ENCODE measurements around the gene NKD2. TPM values are rescaled to one million over a fixed set of nuclear protein-coding genes. Genes with fewer than 3 reads are reported as not detected.
"Not testable (repeated sequence)": the region's sequence is repeated elsewhere in the genome, so short reads cannot be mapped to it uniquely, and the experiment has no call there.

Gene NKD2
- total RNA-seq, 2 donors from 2014 or later, result 1.4 to 1.5 TPM

DNA sequence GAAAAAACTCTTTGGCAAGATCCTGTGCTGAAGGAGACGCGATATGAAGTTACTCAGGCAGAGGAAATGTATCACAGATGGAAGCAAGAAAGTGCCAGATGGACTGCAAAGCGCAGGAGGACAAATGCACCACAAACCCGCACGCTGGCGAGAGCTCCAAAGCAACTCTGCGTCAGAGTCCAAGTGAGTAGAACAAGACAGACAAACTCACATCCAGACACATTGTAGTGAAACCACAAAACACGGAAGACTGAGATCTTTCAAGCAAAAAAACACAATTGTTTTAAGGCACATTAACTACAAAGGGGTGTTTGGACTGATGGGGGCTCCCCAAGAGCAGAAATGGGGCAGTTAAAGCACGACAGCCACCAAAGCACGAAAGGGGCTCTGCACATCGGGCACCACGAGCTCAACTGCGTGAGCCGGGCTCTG, 39.2 kb upstream of the NKD2 start:
- DNase-seq (ENCODE audit: low spot score) (no peak), ATAC-seq (ENCODE audit: insufficient number of reproducible peaks, low FRiP score, low read depth) (no peak)
- H3K4me3 ChIP-seq, result no peak overlapping the region
- H3K36me3 ChIP-seq, result no peaks in the 10 kb centered on the region
- H3K9me3 ChIP-seq, result no peaks in the 10 kb centered on the region
- H3K27me3 ChIP-seq (replicated peaks; ENCODE audit: insufficient read depth), result no peaks in the 10 kb centered on the region
- H3K27ac ChIP-seq, result no peak overlapping the region
- no peaks in the 10 kb centered on the region for H3K4me1 ChIP-seq (ENCODE audit: control insufficient read depth in 1 of 2, low read depth in 2 of 2)
- TF ChIP-seq, protein P1, sequence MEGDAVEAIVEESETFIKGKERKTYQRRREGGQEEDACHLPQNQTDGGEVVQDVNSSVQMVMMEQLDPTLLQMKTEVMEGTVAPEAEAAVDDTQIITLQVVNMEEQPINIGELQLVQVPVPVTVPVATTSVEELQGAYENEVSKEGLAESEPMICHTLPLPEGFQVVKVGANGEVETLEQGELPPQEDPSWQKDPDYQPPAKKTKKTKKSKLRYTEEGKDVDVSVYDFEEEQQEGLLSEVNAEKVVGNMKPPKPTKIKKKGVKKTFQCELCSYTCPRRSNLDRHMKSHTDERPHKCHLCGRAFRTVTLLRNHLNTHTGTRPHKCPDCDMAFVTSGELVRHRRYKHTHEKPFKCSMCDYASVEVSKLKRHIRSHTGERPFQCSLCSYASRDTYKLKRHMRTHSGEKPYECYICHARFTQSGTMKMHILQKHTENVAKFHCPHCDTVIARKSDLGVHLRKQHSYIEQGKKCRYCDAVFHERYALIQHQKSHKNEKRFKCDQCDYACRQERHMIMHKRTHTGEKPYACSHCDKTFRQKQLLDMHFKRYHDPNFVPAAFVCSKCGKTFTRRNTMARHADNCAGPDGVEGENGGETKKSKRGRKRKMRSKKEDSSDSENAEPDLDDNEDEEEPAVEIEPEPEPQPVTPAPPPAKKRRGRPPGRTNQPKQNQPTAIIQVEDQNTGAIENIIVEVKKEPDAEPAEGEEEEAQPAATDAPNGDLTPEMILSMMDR (IDR thresholded peaks at IDR 0.05), result no peak

DNA sequence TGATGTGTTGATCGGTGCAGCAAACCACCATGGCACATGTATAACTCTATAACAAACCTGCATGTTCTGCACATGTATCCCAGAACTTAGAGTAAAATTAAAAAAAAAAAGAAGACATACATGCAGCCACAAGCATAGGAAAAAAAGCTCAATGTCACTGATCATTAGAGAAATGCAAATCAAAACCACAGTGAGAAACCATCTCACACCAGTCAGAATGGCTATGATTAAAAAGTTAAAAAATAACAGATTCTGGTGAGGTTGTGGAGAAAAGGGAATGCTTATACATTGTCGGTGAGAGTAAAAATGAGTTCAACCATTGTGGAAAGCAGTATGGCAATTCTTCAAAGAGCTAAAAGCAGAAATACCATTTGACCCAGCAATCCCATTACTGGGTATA, 36.0 kb upstream of the NKD2 start:
- not testable (repeated sequence) for H3K27me3 ChIP-seq (replicated peaks; ENCODE audit: insufficient read depth); DNase-seq (ENCODE audit: low spot score); H3K4me1 ChIP-seq (ENCODE audit: control insufficient read depth in 1 of 2, low read depth in 2 of 2); H3K9me3 ChIP-seq; H3K4me3 ChIP-seq; H3K27ac ChIP-seq; H3K36me3 ChIP-seq; ATAC-seq (ENCODE audit: insufficient number of reproducible peaks, low FRiP score, low read depth)

DNA sequence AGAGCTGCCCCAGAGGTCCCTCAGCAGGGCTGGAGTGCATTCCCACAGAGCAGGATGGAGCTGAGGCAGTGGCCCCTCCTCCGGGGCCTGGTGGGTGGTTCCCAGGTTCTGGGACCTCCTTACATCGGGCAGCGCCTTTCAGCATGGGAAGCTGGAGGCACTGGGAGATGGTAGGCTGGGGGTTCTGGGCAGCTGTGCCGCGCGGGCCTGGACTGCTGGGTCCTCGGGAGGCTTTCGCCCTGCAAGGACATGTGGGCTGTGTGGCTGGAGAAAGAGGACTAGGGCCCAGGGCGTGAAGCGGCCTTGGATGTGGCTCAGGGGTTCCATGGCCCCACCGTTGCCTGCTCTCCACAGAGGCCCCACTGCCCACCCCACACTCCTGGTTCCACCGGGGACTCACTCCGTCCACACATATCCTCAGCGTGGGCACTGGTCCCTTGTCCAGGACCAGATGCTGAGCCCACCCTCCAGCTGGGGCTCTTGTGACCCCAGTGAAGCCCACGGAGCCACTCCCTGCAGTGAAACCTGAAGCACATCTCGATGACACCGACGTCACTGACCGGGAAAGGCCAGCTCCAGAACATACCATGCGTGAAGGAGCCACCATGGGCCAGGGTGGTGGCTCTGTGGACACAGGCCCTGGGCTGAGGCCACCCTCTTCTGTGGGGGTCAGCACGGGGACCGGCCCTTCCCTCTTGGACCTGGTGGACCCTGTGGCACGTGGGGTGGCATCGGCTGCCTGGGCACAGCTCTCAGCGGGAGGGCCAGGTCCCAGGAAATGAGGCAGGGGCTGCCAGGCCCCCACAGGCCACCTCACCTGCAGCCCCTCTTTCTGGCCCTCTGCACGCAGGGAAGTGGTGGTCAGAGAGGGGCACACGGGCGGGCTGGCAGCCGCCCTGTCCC, 31.5 kb upstream of the NKD2 start:
- DNase-seq (ENCODE audit: low spot score) (no peak), ATAC-seq (ENCODE audit: insufficient number of reproducible peaks, low FRiP score, low read depth) (no peak)
- no peaks in the 10 kb centered on the region for H3K9me3 ChIP-seq
- no peak overlapping the region for H3K27ac ChIP-seq
- H3K36me3 ChIP-seq, result no peaks in the 10 kb centered on the region
- TF ChIP-seq, protein P1 (IDR thresholded peaks at IDR 0.05), result no peak
- H3K4me3 ChIP-seq, result no peak overlapping the region
- H3K27me3 ChIP-seq (replicated peaks; ENCODE audit: insufficient read depth), result no peaks in the 10 kb centered on the region
- no peaks in the 10 kb centered on the region for H3K4me1 ChIP-seq (ENCODE audit: control insufficient read depth in 1 of 2, low read depth in 2 of 2)

DNA sequence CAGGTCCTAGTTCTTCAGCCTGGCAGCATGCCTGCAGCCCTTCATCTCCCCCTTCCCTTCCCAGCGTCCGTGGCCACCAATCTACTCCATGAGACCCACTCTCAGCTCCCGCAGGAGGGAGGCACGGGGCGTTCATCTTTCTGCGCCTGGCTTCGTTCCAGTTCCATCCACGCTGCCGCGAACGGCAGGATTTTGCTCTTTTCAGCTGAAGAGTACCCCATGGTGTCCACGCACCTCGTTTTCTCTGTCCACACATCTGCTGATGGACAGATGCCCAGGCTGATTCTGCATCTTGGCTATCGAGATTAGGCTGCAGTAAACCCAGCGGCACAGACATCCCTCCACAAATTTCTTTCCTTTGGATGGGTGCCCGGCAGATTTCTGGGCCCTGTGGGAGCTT, 30.5 kb upstream of the NKD2 start:
- no peaks in the 10 kb centered on the region for H3K36me3 ChIP-seq
- no peaks in the 10 kb centered on the region for H3K4me1 ChIP-seq (ENCODE audit: control insufficient read depth in 1 of 2, low read depth in 2 of 2)
- no peaks in the 10 kb centered on the region for H3K9me3 ChIP-seq
- H3K27ac ChIP-seq, result no peak overlapping the region
- TF ChIP-seq, protein P1 (IDR thresholded peaks at IDR 0.05), result no peak
- no peak for ATAC-seq (ENCODE audit: insufficient number of reproducible peaks, low FRiP score, low read depth)
- no peak for DNase-seq (ENCODE audit: low spot score)
- no peaks in the 10 kb centered on the region for H3K27me3 ChIP-seq (replicated peaks; ENCODE audit: insufficient read depth)
- no peak overlapping the region for H3K4me3 ChIP-seq

DNA sequence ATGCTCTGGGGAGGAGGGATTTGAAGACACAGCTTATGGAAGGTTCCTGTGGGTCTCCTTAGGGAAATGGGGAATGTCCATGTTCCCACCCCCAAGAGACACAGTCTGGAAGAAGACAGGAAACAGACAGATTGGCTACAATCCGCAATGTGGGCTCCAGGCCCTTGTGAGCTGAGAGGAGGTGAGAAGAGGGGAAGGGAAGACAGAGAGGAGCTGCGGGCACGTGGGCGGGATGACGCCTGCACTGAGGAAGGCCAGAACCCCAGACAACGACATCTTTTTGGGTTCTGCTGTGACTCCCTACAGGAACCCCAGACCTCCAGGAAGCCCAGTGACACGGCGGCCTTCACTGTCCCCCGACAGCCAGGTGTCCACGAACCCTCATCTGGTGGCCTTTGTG, 29.9 kb upstream of the NKD2 start:
- TF ChIP-seq, protein P1 (IDR thresholded peaks at IDR 0.05), result no peak
- Histone ChIP-seq H3K27ac (no peak overlapping the region), H3K27me3 (replicated peaks; ENCODE audit: insufficient read depth) (no peaks in the 10 kb centered on the region), H3K4me3 (no peak overlapping the region), H3K9me3 (no peaks in the 10 kb centered on the region), H3K4me1 (ENCODE audit: control insufficient read depth in 1 of 2, low read depth in 2 of 2) (no peaks in the 10 kb centered on the region), H3K36me3 (no peaks in the 10 kb centered on the region)
- ATAC-seq (ENCODE audit: insufficient number of reproducible peaks, low FRiP score, low read depth) (no peak), DNase-seq (ENCODE audit: low spot score) (no peak)

Measured in thoracic aorta (tissue), 2 donors.